Lower leg skin (tissue), 4 donors: ENCODE data around the gene CXCL16. TPM values are rescaled to one million over a fixed set of nuclear protein-coding genes. Genes with fewer than 3 reads are reported as not detected.

Experiments
- DNase-seq, 2 donors: peaks; one replicate each; pipeline ENCODE4 v3.0.0-alpha.2; 2019; ENCODE audit warnings: low spot score in 2 of 2
- H3K4me3 ChIP-seq: fragments of 200-600 bp; sonication (generic); 2 replicates; pipeline ENCODE4 v1.5.1; 2017; ENCODE audit warnings: mild to moderate bottlenecking, low read depth; ENCODE audit not compliant: poor library complexity, severe bottlenecking
- POLR2A ChIP-seq, 2 donors: fragments of 450-650 bp; IDR thresholded peaks; one replicate each; pipeline ENCODE4 v1.6.1; 2016 to 2017; ENCODE audit warnings: antibody characterized with exemption in 2 of 2, mild to moderate bottlenecking in 1 of 2, moderate library complexity in 1 of 2
- WGBS, 2 donors: methylation state at CpG; one replicate each; pipeline ENCODE4 v1.1.5; 2018; 5-methylcytosine and 5-hydroxymethylcytosine counted together
- intact Hi-C: fragments of 100-400 bp; cut with DNase I; formaldehyde crosslinking; loops from one replicate; pipeline ENCODE4 v1.15.0; 2023; ENCODE audit warnings: low total_unique reads
- total RNA-seq, 4 donors: library from RNA; depleted of rRNA; stranded (reverse); fragments of >200 nt; gene quantifications; one replicate each; pipeline ENCODE4 v1.1.0, GENCODE V29; 2016
- TF ChIP-seq, protein P1 (sequence below), 3 donors: fragments of 450-650 bp; IDR thresholded peaks; one replicate each; pipeline ENCODE4 v1.5.1; 2016; ENCODE audit warnings: antibody characterized with exemption in 3 of 3, mild to moderate bottlenecking in 3 of 3, moderate library complexity in 2 of 3

CXCL16 gene
- total RNA-seq, 4 donors from 2014 or later: 25.0 to 28.1 (median 25.5) TPM

DNA sequence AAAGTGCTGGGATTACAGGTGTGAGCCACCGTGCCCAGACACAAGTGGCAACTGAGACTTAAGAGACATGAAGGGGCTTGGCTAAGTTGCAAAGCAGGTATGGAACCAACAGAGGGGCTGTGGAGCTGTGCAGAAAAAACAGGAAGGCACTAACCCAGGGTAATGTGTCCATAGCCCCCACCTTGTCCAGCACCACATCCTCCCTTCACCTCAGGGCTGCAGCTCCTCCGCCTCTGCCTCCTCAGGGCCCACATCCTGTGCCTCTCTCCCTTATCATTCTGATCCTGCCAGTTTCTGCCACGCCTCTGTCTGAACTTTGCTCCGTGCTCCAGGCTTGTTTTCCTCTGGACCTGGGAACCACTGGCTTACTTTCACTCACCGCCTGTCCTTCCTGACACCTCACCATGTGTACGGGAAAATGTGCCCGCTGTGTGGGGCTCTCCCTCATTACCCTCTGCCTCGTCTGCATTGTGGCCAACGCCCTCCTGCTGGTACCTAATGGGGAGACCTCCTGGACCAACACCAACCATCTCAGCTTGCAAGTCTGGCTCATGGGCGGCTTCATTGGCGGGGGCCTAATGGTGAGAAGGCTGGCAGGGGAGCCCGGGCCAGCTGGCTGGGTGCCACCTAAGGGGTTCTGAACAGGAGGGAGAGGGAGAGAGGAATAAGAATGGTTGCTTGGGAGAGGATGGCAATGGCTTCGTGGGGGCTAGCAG lies 31.9 kb upstream of the CXCL16 start, which contains the start of gene TM4SF5:
TSS of gene TM4SF5 (plus strand) at position 368 of the 716 bp plus-strand sequence. CDS start at position 405, 37 bp downstream.
- TF ChIP-seq, protein P1, sequence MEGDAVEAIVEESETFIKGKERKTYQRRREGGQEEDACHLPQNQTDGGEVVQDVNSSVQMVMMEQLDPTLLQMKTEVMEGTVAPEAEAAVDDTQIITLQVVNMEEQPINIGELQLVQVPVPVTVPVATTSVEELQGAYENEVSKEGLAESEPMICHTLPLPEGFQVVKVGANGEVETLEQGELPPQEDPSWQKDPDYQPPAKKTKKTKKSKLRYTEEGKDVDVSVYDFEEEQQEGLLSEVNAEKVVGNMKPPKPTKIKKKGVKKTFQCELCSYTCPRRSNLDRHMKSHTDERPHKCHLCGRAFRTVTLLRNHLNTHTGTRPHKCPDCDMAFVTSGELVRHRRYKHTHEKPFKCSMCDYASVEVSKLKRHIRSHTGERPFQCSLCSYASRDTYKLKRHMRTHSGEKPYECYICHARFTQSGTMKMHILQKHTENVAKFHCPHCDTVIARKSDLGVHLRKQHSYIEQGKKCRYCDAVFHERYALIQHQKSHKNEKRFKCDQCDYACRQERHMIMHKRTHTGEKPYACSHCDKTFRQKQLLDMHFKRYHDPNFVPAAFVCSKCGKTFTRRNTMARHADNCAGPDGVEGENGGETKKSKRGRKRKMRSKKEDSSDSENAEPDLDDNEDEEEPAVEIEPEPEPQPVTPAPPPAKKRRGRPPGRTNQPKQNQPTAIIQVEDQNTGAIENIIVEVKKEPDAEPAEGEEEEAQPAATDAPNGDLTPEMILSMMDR (IDR thresholded peaks at IDR 0.05): no peak
- no peak for TF ChIP-seq POLR2A (IDR thresholded peaks at IDR 0.05)
- DNase-seq: no peak
- 42 to 48% methylated on average over 13 of the region's 13 CpGs for WGBS, 2 donors

DNA sequence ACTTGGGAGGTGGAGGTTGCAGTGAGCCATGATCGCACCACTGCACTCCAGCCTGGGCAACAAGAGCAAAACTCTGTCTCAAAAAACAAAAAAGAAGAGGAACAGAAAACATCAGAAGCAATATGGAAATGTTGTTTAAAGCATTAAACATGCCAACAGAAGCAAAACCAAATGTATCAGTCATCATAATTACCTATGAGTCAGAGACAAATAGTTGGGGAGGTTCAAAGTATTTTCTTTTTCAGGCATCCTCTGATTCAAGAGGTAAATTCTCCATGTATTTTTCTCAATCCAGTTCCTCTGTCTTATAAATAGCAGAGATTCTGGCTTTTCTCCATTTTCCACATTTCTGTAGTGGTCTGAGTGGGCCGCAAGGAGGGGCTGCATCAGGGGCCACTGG lies 29.9 kb upstream of the CXCL16 start:
- no peak overlapping the region for H3K4me3 ChIP-seq
- no peak for DNase-seq
- intact Hi-C loops: loop anchor here (10.0 kb wide), 1 partner anchor 1065 kb away; no protein-coding TSS in a partner anchor
- 89 to 98% methylated on average over 2 of the region's 2 CpGs for WGBS, 2 donors
- no peak for TF ChIP-seq POLR2A (IDR thresholded peaks at IDR 0.05)
- TF ChIP-seq, protein P1 (IDR thresholded peaks at IDR 0.05): no peak

More for the DNA sequence above, 31.9 kb upstream of the CXCL16 start, which contains the start of gene TM4SF5:
- intact Hi-C loops: loop anchor here (10.0 kb wide), 1 partner anchor 1063 kb away; no protein-coding TSS in a partner anchor
- no peak within 1 kb of the TSS for H3K4me3 ChIP-seq

- WGBS, 2 donors: 74 to 82% methylated on average over 6 of the region's 6 CpGs
- TF ChIP-seq, protein P1 (IDR thresholded peaks at IDR 0.05): no peak
- no peak for TF ChIP-seq POLR2A (IDR thresholded peaks at IDR 0.05)
- DNase-seq: no peak
- H3K4me3 ChIP-seq: no peak overlapping the region
- intact Hi-C loops: no loop called here
These were observed 28.6 kb upstream of the CXCL16 start for GRCh38 chr17:4768298-4768697.

DNA sequence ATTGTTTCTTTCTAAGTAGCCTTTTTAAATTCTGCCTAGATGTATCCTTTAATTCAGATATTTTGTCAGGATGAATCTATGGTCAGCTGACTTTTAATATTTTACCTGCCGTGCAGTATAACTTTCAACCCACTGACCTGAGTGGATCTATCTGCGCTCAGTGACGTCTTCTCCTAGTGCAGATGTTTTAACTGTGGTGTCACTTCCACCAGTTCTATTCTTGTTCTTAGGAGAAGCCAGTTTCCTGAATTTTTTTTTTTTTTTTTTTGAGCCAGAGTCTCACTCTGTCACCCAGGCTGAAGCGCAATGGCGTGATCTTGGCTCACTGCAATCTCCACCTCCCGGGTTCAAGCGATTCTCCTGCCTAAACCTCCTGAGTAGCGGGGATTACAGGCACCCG lies 27.0 kb upstream of the CXCL16 start:
- H3K4me3 ChIP-seq: no peak overlapping the region
- TF ChIP-seq, protein P1 (IDR thresholded peaks at IDR 0.05): no peak
- no peak for TF ChIP-seq POLR2A (IDR thresholded peaks at IDR 0.05)
- DNase-seq: no peak
- WGBS, 2 donors: 83 to 84% methylated on average over 9 of the region's 9 CpGs
- intact Hi-C loops: no loop called here

DNA sequence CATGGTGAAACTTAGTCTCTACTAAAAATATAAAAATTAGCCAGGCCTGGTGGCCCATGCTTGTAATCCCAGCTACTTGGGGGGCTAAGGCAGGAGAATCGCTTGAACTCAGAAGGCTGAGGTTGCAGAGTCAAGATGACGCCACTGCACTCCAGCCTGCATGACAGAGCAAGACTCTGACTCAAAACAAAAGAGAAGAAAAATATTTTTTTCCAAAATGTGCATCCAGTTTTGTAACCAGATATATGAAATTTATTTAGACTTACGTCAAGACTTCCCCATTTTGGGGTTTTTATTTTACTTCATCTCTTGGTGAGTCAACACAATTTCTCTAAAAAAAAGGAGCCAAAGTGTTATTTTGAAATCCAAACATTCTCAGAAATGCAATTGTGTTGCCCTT lies 26.5 kb upstream of the CXCL16 start:
- DNase-seq: no peak
- intact Hi-C loops: no loop called here
- H3K4me3 ChIP-seq: no peak overlapping the region
- TF ChIP-seq POLR2A (IDR thresholded peaks at IDR 0.05): no peak
- TF ChIP-seq, protein P1 (IDR thresholded peaks at IDR 0.05): no peak
- WGBS, 2 donors: 77 to 80% methylated on average over 3 of the region's 3 CpGs
